ENCODE measurements around the gene ZNF189.

Gene ZNF189

DNA sequence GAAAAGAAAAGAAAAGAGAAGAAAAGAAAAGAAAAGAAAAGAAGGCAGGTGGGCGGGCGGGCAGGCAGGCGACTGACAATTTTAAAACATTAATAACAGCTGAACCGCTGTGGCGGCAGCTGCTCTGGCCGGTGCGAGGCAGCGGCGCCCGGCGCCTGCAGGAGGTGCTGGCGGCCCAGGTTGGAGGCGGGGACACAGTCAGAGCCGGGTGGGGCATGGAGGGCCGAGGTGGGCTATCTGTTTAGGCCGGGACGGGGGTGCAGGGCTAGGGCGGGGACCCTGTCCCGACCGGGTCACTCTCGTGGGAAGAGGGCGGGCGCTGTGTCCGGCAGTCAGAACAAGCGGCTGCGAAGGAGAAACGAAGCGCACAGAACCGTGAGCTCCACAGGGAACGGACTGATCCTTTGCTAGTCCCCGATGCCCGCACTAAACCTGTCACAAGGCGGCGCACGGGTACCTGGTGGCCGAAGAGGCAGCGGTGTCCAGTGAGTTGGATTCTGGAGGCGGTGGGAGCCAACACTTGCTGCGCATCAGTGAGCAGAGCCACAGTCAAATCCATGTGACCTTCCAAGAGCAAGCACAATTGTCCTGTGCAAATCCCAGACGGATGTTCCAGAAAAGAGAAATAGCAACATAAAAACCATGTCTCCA lies 50.5 kb downstream of the ZNF189 start:
- ChIA-PET POLR2A (ENCODE audit: low non-redundant PET) (no interaction called here), CTCF (interaction anchor here (0.5 to 2.6 kb wide), 29 partner anchors 8 to 1647 kb away, joined by 3 to 19 read pairs (median 4); partner anchors contain the start of genes MRPL50, RNF20 and ZNF189)
- H3K27ac ChIP-seq: no peak overlapping the region
- DNase-seq (ENCODE audit: low spot score): peak; percentile 82
- TF ChIP-seq, protein P1, sequence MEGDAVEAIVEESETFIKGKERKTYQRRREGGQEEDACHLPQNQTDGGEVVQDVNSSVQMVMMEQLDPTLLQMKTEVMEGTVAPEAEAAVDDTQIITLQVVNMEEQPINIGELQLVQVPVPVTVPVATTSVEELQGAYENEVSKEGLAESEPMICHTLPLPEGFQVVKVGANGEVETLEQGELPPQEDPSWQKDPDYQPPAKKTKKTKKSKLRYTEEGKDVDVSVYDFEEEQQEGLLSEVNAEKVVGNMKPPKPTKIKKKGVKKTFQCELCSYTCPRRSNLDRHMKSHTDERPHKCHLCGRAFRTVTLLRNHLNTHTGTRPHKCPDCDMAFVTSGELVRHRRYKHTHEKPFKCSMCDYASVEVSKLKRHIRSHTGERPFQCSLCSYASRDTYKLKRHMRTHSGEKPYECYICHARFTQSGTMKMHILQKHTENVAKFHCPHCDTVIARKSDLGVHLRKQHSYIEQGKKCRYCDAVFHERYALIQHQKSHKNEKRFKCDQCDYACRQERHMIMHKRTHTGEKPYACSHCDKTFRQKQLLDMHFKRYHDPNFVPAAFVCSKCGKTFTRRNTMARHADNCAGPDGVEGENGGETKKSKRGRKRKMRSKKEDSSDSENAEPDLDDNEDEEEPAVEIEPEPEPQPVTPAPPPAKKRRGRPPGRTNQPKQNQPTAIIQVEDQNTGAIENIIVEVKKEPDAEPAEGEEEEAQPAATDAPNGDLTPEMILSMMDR (conservative IDR thresholded peaks at IDR 0.05; ENCODE audit: low read depth): peak; percentile 99

DNA sequence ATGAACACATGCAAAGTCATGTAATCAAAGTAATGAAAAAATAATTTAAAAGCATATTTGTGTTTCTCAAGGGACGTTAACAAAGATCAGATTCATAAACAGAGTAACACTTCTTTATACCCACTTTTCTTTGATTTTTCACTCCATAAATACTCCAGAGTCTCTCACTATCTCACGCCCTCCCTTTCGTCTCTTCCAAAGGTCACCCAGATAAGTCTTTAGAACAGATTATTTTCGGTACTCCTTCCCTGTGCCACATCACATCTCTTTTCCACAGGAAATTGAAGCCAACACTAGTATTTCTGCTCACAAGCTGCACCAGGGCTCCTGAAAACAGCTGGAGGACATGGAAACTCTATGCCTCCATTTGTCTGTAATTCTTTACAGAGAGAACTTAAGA lies 52.3 kb downstream of the ZNF189 start:
- H3K27ac ChIP-seq: no peak overlapping the region
- no peak for DNase-seq (ENCODE audit: low spot score)
- ChIA-PET CTCF (no interaction called here), POLR2A (ENCODE audit: low non-redundant PET) (no interaction called here)
- TF ChIP-seq, protein P1 (conservative IDR thresholded peaks at IDR 0.05; ENCODE audit: low read depth): no peak

DNA sequence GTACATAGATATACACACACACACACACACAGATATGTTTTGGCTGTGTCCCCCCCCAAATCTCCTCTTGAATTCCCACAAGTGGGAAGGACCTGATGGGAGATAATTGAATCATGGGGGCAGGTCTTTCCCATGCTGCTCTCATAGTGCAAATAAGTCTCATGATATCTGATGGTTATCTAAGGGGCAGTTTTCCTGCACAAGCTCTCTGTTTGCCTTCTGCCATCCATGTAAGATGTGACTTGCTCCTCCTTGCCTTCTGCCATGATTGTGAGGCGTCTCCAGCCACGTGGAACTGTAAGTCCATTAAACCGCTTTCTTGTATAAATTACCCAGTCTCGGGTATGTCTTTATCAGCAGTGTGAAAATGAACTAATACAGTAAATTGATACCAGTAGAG lies 52.8 kb downstream of the ZNF189 start:
- POLR2A ChIA-PET (ENCODE audit: low non-redundant PET): no interaction called here
- no peak overlapping the region for H3K27ac ChIP-seq
- TF ChIP-seq, protein P1 (conservative IDR thresholded peaks at IDR 0.05; ENCODE audit: low read depth): no peak
- CTCF ChIA-PET: no interaction called here
- no peak for DNase-seq (ENCODE audit: low spot score)

DNA sequence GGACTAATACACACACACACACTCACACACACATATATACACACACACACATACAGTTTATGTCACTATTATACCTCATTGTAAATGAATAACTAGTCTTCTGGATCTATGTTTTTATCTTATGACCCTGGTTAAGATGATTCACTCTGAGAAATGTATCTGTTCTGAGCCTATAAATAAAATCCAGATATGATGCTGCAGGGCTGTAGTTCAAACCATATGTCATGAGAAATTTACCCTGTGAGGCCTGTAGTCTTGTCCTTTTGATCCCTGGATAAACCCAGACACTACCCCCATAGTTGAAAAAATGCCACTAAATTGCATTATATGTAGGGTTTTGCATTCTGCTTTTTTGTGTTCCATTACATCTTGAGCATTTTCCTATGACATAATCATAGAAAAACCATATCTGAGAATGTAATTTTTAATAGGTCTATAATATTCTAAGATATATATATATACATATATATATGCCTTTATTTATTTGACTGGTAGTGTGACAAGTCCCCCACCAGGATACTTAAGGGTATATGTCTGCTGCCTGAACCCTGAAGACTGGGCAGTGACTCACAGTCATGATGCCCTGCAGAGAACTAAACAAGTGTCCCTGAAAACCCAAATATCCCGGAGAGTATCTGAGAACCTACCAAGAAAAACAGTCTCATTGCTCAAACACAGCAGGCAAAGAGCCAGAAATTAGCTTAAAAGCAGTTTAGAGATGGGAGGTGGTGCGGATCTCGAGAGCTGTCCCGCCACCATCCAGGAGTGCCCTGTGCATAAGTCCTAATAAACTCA lies 55.3 kb downstream of the ZNF189 start:
- no peak for DNase-seq (ENCODE audit: low spot score)
- POLR2A ChIA-PET (ENCODE audit: low non-redundant PET): no interaction called here
- CTCF ChIA-PET: interaction anchor here (1.4 kb wide), 1 partner anchor 76 kb away, joined by 5 read pairs; no protein-coding TSS in a partner anchor
- TF ChIP-seq, protein P1 (conservative IDR thresholded peaks at IDR 0.05; ENCODE audit: low read depth): no peak
- H3K27ac ChIP-seq: no peak overlapping the region

DNA sequence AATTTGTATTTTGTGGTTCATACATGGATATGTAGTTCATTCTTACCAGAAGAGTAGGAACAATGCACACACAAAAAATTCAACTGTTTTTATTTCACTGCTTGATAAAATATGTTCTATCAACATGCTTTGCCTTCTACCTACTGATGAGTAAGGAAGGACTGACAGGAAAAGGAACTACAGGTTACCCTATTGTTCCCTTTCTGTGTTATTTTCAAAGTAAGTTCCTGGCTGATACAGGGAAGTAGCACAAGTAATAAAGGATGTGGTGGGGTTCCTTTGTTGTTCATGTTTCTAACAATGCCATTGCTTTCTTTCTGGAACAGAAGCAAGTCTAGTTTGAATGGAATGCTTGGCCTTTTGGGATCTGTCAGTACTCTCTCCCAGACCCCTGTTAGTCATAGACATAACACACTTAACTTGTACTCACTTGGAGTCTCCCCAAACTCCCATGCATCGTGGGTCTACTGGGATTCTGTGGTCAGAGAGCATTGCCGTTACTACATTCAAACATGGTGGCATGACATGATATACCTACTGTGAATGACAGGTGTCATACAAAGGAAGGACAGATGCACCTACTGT lies 57.1 kb downstream of the ZNF189 start:
- ChIA-PET CTCF (interaction anchor here (1.4 to 7.0 kb wide), 2 partner anchors 74 kb away, joined by 5 to 99 read pairs; no protein-coding TSS in a partner anchor), POLR2A (ENCODE audit: low non-redundant PET) (no interaction called here)
- DNase-seq (ENCODE audit: low spot score): no peak
- H3K27ac ChIP-seq: no peak overlapping the region
- TF ChIP-seq, protein P1 (conservative IDR thresholded peaks at IDR 0.05; ENCODE audit: low read depth): no peak

DNA sequence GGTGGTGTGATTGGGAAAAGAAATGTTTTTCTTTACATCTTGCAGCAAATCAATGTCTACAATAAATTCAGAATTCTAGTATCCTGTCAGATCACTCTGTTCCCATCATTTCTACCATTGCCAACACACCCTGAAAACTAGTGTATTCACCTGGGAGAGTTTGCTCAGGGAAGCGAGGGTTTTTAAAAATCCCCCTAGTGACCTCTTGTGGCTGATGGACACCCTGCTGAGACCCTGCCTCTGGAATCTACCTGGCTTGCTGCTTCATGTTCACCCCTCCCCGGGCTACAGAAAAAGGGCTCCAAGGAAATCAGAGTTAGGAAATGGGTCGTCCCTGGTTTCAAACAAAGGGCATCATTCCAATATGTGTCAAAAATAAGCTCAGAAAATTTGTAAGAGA lies 58.4 kb downstream of the ZNF189 start:
- TF ChIP-seq, protein P1 (conservative IDR thresholded peaks at IDR 0.05; ENCODE audit: low read depth): no peak
- POLR2A ChIA-PET (ENCODE audit: low non-redundant PET): no interaction called here
- CTCF ChIA-PET: interaction anchor here (0.8 to 7.0 kb wide), 2 partner anchors 8 to 72 kb away, joined by 3 to 99 read pairs; no protein-coding TSS in a partner anchor
- DNase-seq (ENCODE audit: low spot score): no peak
- H3K27ac ChIP-seq: no peak overlapping the region

Data from RWPE1 (cell line).